Activated effector memory CD4-positive, alpha-beta T cell treated with Interleukin-2 at 50 U/mL for 16 hours (primary cell): ENCODE results near the gene VPS54.
"Not testable (repeated sequence)": the region's sequence is repeated elsewhere in the genome, so short reads cannot be mapped to it uniquely, and the experiment has no call there.

Experiments
- DNase-seq: peaks from one replicate; pipeline ENCODE4 v3.0.0-alpha.2; 2020

Gene VPS54

DNA sequence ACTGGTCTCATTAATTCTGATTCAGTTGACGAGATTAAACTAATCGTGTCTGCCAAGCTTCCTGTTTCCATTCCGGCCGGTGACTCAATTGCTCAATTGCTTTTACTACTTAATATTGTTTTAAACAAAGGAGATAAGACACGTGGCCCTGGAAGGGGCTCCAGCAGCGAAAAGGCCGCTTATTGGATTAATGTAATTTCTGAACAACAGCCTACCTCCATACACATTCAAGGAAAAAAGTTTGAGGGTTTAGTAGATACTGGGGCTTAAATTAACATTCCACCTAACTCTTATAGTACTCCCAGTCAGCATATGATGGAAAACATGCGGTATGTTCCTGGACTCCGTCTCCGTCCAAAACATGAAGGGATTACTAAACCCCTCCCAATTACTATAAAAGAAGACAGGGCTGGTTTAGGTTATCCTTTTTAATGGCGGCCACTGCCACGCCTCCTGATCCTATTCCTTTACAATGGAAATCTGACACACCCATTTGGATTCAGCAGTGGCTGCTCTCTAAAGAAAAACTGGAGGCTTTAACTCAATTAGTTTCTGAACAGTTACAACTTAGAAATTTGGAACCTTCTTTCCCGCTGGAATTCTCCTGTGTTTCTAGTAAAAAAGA, 27.1 kb downstream of the VPS54 start:
- no peak for DNase-seq

DNA sequence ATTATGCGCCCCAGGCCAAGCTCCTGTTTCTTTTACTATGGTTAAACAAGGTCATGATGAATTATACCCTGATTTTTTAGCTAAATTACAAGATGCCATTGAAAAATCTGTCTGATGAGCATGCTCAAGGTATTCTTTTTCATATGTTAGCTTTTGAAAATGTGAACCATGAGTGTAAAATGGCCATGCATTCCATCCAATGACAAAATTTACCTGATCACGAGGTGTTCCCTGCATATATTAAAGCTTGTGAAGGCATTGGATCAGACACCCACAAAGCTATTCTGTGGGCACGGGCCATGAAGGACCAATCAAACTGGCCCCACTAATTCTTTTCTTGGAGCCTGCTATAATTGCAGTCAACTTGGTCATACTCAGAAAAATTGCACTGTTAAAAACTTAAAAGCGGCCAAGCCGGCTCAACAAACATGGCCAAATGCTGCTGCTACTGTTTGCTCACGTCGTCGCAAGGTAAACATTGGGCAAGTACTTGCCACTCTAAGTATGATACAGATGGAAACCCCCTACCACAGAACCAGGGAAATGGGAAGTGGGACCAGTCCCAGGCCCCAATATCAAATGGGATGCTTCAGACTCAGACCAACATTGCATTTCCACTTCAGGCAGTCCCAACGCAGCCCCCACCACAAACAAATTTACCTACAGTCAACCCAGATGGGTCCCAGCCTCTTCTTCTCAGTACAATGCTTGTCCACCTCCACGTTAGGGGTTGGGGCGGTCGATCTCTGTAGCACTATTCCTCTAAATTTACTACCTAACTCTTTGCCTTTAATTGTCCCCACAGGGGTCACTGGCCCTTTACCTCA, 27.8 kb downstream of the VPS54 start:
- not testable (repeated sequence) for DNase-seq

DNA sequence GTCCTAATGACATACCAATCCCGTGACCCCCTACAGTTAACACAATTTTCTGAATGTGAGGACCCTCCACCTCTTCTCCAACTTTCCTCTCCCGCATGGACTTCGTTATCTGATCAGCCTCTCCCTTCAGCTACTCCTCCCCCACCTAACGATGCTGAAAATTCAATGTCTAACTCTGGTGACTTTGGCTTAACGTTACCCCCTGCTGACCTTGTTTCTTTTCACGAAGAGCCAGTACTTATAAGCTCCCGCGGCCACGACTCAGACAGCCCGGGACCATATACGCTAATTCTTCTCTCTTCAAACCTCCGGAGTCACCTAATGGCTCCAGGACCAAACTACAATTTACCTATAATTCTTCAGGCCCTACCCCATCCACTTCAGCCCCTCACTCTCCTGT, 29.2 kb downstream of the VPS54 start:
- no peak for DNase-seq

DNA sequence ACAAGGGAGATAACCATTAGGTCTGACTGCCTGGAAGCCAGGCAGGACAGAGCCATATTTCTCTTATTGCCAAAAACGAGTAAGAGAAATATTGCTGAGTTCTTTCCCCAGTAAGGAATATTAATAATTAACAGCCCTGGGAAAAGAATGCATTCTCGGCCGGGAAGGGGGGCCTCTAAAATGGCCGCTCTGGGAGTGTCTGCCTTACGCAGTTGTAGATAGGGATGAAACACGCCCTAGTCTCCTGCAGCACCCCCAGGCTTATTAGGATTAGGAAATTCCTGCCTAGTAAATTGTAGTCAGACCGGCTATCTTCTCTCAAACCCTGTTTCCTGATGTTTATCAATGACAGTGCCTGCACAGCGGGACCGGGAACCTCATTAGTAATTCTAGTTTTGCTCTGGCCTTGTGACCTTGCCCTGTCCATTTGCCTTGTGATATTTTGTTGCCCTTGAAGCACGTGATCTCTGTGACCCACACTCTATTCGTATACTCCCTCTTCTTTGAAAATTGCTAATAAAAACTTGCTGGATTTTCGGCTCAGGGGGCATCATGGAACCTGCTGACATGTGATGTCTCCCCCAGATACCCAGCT, 30.3 kb downstream of the VPS54 start:
- not testable (repeated sequence) for DNase-seq

DNA sequence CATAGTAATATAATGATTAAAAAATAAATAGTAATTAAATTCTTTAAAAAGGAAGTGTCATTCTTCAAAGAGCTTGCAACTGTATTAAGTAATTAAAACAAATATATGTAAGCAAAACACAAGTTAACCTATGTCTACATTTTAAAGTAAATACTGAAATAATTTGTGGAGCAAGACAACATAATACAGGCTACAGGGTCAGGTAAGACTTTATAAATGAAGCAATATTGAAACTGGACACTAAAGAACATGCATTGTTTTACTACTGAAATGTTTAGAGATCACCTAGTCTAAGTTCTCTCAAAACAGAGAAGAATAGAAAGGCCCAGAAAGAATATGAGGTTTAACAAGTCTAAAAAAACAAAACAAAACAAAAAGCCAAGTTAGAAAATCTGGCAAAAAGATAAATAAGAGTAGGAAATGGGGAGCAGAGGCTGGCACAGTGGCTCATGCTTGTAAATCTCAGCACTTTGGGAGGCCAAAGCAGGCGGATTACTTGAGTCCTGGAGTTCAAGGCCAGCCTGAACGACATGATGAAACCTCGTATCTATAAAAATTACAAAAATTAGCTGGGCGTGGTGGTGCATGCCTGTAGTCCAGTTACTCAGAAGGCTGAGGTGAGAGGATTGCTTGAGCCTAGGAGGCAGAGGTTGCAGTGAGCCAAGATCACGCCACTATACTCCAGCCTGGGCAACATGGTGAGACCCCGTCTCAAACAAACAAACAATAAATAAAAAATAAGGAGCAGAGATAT, 34.4 kb downstream of the VPS54 start:
- no peak for DNase-seq

DNA sequence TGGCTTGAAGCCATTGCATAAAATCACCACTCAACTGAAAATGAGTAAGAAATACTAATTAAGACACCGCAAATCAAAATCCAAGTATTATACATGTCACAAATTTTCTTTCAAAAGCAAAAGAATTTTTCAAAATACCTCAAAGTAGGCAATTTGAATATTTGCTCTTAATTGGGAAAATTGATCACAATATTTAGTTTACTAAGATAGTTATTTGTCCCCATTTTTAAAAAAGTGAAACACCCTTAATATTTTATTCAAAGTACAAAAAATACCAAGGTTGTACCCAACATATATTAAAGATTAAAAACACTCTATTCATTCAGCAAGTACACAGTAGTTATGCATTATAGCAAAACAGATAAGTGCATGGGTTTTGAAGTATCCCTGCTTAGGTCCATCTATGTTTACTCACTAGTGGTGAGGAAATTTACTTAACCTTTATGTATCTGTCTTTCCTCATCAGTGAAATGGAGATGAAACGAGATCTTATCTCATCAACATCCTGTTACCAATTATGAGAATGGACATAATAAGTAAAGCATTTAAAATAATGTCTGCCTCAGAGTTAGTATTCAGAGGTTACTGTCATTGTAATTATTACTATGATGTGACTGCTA, 35.1 kb downstream of the VPS54 start:
- DNase-seq, result no peak

DNA sequence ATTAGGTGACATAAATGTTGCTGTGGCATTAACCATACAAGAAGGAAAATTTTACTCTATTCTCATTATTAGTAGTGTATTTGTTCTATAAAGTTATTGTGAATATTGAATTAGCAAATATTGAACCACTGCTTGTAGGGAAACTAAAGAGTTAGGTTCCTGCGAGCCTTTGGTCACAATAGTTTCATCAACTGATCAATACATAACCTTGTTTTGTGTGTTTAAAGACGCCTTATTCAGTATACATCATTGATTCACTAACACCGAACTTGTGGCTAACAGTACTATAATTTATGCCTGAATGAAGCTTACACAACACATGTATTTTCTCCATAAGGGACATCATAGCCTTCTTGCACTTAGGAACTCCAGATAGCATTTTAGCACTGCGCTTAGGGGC, 36.9 kb downstream of the VPS54 start:
- DNase-seq, result no peak

DNA sequence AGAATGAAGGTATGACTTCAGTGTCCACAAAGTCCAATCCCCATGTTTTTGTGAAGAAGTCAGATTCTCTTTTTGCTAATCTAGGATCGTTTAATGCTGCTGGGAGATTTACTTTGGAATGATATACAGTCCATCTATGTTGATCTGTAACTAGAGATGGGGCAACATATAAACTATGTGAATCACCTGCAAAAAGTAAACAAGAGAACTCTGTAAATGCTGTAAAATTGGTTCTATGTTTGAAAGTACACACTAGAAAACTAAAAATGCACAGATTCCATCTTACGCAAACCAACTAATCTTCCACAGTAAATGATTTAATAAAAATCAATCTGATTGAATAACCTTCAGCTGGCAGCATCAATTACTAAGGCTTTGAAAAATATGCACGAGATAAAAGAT, 37.5 kb downstream of the VPS54 start:
- no peak for DNase-seq

DNA sequence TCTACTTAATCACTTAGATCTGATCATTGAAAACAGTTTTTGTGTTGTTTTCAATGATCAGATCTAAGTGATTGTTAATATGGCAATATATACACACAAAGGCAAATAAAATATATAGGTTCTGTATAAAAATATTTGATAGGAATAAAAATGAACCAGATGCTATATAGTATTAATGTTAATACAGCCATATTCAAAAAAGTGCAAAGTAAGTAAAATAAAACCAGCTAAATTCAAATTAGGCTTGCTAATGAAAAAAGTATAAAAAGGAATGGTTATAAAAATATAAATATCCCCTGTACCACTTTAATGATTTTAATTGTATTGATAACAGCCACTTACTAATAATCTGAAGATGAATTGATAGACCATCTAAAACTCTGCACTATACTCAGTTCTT, 38.4 kb downstream of the VPS54 start:
- DNase-seq, result no peak

DNA sequence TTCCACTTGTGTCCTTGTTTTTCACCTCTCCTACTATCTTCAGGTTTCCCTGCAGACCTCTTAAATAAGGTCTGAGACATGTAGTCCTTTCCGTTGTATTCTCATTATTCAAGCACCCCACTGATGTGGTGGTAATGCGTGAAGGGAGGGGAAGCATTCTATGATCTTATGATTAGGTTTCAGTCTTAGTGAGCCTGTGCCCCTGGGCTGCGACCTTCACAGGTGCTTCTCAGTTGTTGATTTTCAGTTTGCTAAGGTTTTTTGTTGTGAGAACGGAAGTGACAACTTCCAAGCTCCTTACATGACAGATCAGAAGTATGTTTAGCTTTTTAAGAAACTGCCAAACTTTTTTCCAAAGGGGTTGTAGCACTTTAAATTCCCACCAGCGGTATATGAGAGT, 41.3 kb downstream of the VPS54 start:
- DNase-seq, result no peak

DNA sequence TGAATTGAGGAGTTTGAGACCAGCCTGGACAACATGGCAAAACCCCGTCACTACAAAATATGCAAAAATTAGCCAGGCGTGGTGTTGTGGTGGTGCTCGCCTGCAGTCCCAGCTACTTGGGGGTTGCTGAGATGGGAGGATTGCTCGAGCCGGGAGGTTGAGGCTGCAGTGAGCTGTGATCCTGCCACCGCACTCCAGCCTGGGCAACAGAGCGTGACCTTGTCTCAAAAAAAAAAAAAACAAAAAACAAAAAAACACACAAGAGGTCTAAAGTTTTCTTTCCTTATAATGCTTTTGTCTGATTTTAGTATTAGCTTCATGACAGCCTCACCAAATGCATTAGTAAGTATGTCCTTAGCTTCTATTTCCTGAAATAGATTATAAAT, 43.1 kb downstream of the VPS54 start:
- DNase-seq, result no peak

DNA sequence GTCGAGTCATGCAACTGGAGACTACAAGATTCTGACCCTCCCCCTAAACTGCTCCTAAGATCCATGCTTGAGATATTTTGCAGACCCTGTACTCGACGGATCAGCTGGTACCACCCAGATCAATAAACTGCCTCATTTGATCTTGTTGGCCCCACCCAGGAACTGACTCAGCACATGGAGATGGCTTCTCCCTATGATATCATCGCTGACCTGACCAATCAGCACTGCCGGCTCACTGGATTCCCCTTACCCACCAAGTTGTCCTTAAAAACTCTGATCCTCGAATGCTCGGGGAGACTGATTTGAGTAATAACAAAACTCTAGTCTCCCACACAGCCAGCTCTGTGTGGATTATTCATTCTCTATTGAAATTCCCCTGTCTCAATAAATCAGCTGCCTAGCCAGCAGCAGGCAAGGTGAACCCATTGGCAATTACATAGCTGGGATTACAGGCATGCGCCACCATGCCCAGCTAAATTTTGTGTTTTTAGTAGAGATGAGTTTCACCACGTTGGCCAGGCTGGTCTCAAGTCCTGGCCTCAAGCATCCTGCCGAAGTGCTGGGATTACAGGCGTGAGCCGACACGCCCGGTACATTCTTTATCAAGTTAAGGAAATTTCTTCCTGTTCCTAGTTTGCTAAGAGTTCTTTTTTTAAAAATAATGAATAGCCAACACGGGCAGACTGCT, 43.6 kb downstream of the VPS54 start:
- DNase-seq, result no peak

DNA sequence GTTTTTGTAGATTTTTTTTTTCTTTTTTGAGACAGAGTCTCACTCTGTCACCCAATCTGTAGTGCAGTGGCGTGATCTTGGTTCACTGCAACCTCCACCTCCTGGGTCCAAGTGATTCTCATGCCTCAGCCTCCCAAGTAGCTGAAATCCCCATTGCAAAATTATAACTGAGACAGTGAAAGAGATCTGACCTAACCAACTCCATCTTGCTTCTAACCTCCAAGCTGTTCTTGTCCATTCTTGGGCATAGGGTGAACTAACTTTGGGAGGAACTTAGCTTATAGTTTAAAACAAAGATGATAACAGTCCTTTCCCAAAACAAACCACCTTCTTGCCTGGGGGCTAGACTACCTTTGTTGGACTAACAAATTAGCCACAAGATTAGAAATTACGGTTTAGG, 44.2 kb downstream of the VPS54 start:
- not testable (repeated sequence) for DNase-seq

DNA sequence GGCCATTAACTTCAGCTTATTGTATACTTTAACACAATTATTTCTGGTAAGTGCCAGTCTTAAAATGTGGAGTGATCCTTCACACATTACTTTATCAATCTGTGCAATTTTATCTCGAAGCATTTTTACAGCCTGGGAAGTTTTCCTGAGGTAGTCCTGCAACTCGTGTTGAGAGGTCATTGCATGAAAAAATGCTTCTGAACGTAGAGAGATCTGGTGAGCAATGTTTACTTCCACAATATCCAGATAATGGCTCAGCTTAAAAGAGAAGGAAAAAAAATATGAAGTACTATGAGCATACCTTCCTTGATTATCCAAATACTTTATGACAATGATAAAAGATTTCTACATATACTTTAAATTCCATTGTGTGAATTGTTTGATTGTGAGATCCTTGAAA, 57.0 kb downstream of the VPS54 start:
- DNase-seq, result no peak

DNA sequence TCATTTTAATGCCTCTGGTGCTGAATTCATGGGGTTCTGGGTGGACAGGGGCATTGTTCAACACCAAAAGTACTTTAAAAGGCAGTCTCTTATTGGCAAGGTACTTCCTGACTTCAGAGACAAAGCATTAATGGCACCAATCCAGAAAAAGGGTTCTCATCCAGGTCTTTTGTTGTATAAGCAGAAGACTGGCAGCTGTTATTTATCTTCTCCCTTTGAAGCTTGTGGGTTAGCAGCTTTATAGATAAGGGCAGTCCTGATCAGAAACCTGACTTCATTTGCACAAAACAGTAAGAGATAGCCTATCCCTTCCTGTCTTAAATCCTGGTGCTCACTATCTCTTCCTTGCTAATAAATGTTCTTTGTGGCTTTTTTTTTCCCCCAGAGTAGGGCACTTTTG, 68.8 kb downstream of the VPS54 start:
- no peak for DNase-seq

DNA sequence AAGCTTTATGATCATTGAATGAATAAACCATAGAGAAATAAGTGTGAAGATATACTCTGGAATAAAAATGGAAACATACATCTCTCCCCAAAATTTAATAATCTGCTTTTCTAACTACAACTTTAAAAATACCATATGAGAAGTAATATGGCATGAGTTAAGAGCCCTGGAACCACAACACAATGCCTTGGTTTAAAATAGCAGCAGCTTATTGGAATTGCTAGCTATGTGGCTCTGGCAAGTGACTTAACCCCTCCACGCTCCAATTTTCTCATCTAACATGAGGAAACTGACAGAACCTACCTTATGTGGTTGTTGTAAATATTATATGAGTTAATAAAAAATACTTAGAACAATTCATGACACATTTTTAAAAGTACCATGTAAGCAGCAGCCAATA, 76.4 kb downstream of the VPS54 start:
- DNase-seq, result no peak

DNA sequence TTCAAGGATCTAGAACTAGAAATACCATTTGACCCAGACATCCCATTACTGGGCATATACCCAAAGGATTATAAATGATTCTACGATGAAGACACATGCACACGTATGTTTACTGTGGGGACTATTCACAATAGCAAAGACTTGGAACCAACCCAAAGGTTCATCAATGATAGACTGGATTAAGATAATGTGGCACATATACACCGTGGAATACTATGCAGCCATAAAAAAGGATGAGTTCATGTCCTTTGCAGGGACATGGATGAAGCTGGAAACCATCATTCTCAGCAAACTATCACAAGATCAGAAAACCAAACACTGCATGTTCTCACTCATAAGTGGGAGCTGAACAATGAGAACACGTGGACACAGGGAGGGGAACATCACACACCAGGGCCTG, 87.1 kb downstream of the VPS54 start:
- not testable (repeated sequence) for DNase-seq

DNA sequence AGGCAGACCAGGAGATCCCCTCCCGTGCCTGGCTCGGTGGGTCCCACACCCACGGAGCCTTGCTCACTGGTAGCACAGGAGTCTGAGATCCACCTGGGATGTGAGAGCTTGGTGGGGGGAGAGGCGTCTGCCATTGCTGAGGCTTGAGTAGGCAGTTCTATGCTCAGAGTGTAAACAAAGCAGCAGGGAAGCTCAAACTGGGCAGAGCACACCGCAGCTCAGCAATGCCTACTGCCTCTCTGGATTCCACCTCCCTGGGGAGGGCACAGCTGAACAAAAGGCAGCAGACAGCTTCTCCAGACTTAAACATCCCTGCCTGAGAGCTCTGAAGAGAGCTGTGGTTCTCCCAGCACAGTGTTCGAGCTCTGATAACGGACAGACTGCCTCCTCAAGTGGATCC, 92.4 kb downstream of the VPS54 start:
- no peak for DNase-seq

DNA sequence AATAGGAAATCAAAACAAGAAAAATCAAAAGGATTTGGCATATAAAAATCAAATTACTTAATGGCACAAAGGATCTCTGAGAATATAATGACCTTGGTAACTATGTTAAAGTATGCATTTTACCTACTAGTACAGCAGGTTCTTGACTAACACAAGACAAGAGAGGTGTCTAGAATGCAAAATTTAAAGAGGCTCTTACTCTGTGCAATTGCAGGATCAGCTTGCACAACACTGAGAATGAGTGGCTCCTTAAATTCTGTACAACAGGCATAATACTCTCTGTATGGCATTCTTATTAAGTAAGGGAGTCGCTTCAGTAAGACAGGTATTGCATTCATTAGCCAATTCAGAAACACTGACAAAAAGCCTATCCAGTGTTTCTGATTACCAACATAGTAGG, 104.9 kb downstream of the VPS54 start:
- DNase-seq, result no peak

DNA sequence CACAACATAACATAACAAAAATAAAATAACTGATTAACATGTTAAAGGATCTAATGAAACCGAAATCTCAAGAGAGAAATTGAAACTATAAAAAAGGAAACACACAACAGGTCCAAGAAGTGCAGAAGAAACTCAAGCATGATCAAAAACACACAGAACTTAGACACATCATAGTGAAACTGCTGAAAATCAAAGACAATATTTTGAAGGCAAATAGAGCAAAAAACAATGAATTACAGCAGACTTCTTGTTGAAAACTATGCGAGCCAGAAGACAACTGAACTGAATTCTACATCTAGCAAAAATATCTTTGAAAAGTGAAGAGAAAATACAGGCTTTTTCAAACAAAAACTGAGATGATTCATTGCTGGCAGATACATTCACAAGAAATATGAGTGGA, 116.2 kb downstream of the VPS54 start:
- DNase-seq, result no peak

DNA sequence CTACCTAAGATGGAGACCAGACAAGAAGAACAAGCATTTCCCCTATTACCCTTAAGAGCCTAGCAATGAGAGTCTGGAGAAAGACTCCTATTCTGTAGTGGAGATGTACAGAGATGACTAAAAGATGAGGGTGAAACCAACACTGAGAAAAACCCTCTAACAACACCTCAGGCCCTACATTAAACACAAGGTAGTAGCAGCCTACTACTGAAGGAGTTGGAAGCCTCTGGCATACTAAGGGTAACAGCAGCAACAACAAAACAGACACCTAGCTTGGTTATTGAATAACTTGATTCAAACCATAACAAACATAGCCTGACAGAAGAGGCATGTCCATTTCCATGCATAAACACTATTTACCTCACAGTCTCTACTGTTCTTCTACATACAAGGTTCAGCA, 117.1 kb downstream of the VPS54 start:
- no peak for DNase-seq

DNA sequence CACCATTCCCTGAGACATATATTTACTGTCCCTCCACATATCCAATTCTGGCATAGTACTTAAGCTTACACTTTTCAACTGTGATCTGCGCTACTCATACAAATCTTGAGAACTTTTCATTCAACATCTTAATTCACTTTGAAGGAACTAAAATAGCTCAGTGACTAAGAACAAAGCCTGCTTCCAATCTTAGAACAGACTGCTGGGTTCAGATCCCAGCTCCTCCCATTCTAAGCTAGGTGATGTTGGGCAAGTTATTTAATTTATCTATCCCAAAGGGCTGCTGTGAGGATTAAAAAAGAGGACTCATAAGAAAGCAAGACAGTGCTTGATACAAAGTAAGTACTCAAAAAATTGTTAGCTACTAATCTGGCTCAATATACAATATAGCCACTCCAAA, 119.6 kb downstream of the VPS54 start:
- DNase-seq, result no peak

DNA sequence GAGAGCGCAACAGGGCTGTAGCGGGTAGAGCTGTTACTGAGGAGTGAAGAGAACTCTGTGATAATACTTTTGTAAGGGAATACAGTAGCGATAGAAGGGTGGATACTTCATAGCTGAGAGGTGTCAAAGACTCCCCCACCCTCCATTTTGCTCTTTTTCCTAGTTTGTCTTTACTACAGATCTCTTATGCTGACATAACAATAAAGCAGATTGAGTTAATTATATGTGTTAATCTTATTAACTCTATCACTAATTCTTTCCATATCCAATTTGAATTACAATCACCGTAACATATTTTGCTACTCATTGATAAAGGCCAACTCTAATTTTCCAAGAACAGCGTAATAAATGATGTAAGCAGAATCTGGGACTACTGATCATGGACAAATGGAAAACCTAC, 120.4 kb downstream of the VPS54 start:
- no peak for DNase-seq
